GM12874 (cell line): Measurements from ENCODE around the gene OR8D2.

Source experiments
- TF ChIP-seq, protein P1 (sequence below): IDR thresholded peaks from 2 replicates; pipeline ENCODE4 v1.5.1; 2011; ENCODE audit warnings: low read depth, mild to moderate bottlenecking, control low read depth, low read length, moderate library complexity; ENCODE audit not compliant: insufficient read depth

Gene OR8D2

DNA sequence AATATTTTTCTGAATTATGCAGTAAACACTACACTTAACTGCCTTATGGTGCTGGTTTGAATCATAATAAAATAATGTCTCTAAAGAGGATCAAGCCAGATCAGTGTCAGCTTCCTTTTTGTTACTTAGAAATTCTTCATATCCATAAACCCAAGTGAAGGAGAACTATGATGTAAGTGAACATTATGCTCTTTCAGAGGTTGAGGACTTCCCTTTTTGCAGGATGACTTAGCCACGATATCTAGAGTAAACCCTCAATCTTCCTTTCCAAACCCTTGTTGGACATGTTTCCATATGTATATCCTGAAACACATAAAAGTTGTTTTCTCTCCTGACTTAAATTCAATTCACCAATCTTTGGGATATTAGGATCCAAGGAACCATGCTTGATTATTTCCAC, 25.3 kb downstream of the OR8D2 start:
- TF ChIP-seq, protein P1, sequence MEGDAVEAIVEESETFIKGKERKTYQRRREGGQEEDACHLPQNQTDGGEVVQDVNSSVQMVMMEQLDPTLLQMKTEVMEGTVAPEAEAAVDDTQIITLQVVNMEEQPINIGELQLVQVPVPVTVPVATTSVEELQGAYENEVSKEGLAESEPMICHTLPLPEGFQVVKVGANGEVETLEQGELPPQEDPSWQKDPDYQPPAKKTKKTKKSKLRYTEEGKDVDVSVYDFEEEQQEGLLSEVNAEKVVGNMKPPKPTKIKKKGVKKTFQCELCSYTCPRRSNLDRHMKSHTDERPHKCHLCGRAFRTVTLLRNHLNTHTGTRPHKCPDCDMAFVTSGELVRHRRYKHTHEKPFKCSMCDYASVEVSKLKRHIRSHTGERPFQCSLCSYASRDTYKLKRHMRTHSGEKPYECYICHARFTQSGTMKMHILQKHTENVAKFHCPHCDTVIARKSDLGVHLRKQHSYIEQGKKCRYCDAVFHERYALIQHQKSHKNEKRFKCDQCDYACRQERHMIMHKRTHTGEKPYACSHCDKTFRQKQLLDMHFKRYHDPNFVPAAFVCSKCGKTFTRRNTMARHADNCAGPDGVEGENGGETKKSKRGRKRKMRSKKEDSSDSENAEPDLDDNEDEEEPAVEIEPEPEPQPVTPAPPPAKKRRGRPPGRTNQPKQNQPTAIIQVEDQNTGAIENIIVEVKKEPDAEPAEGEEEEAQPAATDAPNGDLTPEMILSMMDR = no peak

DNA sequence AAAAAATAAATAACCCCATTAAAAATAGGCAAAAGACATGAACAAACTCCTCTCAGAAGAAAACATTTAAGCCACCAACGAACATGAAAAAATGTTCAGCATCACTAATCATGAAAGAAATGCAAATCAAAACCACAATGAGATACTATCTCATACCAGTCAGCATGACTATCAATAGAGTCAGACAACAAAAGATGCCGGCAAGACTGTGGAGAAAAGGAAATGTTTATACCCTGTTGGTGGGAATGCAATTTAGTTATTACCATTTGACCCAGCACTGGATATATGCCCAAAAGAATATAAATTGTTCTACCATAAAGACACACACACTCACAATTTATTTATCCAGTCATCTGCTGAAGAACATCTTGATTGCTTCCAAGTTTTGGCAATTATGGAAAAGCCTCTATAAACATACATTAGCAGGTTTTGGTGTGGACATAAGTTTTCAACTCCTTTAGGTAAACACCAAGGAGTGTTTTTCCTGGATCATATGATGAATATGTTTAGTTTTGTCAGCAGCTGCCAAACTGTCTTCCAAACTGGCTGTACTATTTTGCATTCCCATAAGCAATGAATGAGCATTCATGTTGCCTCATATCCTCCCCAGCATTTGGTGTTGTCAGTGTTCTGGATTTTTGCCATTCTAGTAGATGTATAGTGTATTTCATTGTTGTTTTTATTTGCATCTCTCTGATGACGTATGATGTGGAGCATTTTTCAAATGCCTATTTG, 34.2 kb downstream of the OR8D2 start:
- TF ChIP-seq, protein P1 = no peak

DNA sequence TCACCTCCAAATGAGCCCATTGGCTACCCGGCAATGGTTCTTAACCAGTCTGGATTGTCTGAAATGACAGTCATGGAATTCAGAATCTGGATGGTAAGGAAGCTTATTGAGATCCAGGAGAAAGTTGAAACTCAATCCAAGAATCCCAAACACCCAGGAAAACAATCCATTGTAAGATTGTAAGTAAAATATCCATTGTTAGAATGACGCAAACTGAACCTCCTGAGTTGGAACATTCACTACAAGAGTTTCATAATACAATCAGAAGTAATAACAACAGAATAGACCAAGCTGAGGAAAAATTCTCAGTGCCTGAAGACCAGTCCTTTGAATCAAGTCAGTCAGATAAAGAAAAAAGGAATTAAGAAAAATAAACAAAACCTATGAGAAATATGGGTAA, 41.7 kb downstream of the OR8D2 start:
- TF ChIP-seq, protein P1 = no peak

DNA sequence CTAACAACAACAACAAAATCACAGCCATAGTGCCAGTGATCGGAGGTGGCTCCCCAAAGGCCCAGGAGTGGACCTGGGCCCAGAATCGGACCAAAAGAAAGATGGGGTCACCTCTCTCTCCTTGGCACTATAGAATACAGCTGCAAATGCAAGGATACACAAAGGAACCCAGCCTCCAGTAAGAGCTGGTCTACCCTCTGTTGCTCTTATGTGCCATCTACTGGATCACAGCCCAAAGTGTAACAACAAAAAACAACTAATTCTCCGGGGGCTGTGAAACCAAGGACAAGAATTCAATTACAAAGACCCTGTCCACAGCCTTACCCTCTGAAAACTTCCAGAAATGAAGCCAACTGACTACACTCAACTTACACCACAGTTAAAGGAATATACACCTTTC, 42.2 kb downstream of the OR8D2 start:
- TF ChIP-seq, protein P1 = no peak

DNA sequence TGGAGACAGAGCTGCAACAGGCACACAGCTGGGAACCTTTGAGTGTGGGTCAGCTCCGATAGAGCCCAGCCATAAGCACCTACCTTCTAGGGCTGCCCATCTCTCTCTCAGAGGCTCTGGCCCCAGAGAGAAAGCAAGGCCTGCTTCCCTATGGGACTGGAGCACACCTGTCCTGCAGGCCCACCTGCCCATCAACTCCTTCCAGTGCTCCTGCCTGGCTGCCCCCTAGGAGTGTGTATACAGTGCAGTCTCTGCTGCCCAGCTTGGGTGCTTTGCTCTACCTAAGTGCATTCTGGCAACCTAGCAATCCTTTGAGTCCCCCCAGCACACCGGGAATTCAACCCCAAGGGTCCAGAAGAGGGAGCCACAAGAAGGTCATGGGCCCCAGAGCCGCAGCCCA, 42.8 kb downstream of the OR8D2 start:
- TF ChIP-seq, protein P1 = no peak

DNA sequence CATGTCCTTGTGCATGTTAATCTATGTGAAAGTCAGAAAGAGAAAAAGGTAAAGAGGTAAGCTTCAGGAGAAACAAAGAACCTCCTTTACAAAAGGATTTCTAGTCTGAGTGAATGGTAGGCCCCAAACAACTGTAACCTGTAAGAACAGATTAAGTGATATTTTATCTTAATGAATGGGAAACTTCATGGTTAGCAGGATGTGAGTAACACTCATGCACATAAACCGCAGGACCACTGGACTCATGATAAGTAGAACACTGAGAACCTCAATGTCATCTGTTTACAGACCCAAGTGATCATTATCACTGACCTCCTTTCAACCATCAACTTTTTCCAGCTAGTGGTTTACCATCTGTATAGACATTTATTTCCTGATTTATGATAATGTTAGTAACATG, 43.9 kb downstream of the OR8D2 start:
- TF ChIP-seq, protein P1 = no peak

DNA sequence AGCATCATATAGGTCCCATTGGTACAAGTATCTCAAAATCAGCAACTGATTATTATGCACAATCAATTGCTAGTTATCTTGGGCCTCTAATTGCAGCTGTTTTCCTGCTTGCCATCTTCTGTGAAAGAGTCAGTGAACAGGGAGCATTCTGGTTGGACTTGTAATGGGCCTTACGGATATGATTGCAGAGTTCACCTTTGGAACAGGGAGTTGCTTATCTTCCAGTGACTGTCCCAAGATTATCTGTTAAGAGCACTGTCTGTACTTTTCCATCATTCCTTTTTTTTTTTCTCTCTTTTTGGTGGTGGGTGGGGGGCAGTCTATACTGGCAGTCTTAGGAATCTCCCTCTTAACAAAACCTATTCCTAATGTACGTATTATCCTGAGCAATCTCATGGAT, 46.0 kb downstream of the OR8D2 start:
- TF ChIP-seq, protein P1 = no peak
